Gastrocnemius medialis (tissue), 4 donors: ENCODE results near the gene UHRF1.

Source experiments
- CTCF ChIP-seq, 5 experiments: fragments of 450-650 bp in 3 of 5; fragments of 200-600 bp in 2 of 5; sonication (generic) in 2 of 5; IDR thresholded peaks in 4 of 5; conservative IDR thresholded peaks in 1 of 5; 1 replicate in 4 of 5; 2 replicates in 1 of 5; pipeline ENCODE4 v1.5.1; 2016 to 2019; ENCODE audit warnings: antibody characterized with exemption in 5 of 5, mild to moderate bottlenecking in 3 of 5, moderate library complexity in 3 of 5
- POLR2A ChIP-seq, 2 donors: fragments of 450-650 bp; IDR thresholded peaks; one replicate each; pipeline ENCODE4 v1.6.1; 2017; ENCODE audit warnings: antibody characterized with exemption in 2 of 2, mild to moderate bottlenecking in 2 of 2, moderate library complexity in 2 of 2

- no peak for TF ChIP-seq CTCF (IDR thresholded peaks at IDR 0.05 in 4 of 5, conservative IDR thresholded peaks at IDR 0.05 in 1 of 5)
- TF ChIP-seq POLR2A (IDR thresholded peaks at IDR 0.05) = no peak
These were observed 72.3 kb downstream of the UHRF1 start for GRCh38 chr19:4981681-4981958.
